A673 (cell line): ENCODE measurements around the gene PDE4B.

Experiments used
- CTCF ChIP-seq: fragments of 300-800, 200-600 bp; sonication (generic); conservative IDR thresholded peaks from 2 replicates; pipeline ENCODE4 v1.5.1; 2017; ENCODE audit warnings: low read depth, mild to moderate bottlenecking, antibody characterized with exemption, low read length, moderate library complexity, mixed read lengths
- EZH2 ChIP-seq: fragments of 200-600 bp; sonication (generic); IDR thresholded peaks from 2 replicates; pipeline ENCODE4 v1.6.1; 2017; ENCODE audit warnings: borderline replicate concordance, low read depth, mild to moderate bottlenecking, mixed read lengths, antibody characterized with exemption, low read length; ENCODE audit not compliant: poor library complexity, severe bottlenecking

- TF ChIP-seq CTCF (no peak), EZH2 (no peak)
These were observed 243.0 kb downstream of the PDE4B start for GRCh38 chr1:66035616-66036245.
